Renal cortex interstitium (tissue), 11 donors: ENCODE data around the gene ITPRID1. TPM values are rescaled to one million over a fixed set of nuclear protein-coding genes. Genes with fewer than 3 reads are reported as not detected.
"Not testable (repeated sequence)": the region's sequence is repeated elsewhere in the genome, so short reads cannot be mapped to it uniquely, and the experiment has no call there.

Experiments used
- DNase-seq, 11 donors: peaks; one replicate each; pipeline ENCODE4 v3.0.0-alpha.2; 2013; ENCODE audit warnings: low read depth in 9 of 11, low spot score in 4 of 11; ENCODE audit errors: extremely low read depth in 1 of 11
- polyA plus RNA-seq, 3 donors: library from polyadenylated mRNA; unstranded; fragments of 120-200 nt; gene quantifications; one replicate each; pipeline ENCODE4 v1.2.1, GENCODE V29; 2013; ENCODE audit not compliant: insufficient read length in 3 of 3

Gene ITPRID1
- polyA plus RNA-seq, 3 donors = not detected

DNA sequence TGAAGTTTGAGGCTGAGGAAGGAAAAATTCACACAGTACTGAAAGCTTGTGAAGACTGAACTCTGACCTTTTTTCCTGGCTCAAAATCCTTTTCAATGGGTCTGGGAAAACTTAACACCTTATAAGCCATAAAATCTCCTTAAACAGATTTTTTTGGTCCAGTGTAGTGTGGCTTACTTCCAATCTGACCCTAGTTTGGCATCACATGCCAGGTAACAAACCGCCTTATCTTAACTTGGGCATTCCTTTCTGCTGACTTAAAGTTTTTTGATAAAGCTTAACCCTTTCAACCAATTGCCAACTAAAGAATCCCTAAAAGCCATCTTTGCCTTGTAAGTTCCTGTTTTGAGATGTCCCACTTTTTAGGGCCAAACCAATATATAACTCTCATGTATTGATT lies 13.2 kb upstream of the ITPRID1 start:
- DNase-seq = no peak

- DNase-seq = no peak
Observed at GRCh38 chr7:31508823-31509222, 5.1 kb upstream of the ITPRID1 start.

DNA sequence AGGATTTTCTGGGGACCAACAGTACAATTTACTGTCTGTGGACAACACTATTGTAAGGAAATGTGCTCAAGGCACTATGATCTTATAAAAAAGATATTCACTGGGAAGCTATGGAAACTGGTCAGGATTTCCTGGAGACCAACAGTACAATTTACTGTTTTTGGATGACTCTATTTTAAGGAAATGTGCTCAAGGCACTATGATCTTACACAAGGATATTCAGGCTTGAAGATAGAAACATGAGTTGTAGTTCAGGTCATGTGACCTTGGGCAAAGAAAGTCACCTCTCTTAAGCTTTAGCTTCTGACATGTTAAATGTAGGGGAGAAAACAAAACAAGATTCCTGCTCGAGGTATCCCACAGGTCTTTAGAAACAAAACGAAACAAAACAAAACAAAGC lies 1.7 kb upstream of the ITPRID1 start:
- no peak for DNase-seq

- DNase-seq = no peak
Observed at GRCh38 chr7:31516680-31517502, 3.0 kb downstream of the ITPRID1 start.

DNA sequence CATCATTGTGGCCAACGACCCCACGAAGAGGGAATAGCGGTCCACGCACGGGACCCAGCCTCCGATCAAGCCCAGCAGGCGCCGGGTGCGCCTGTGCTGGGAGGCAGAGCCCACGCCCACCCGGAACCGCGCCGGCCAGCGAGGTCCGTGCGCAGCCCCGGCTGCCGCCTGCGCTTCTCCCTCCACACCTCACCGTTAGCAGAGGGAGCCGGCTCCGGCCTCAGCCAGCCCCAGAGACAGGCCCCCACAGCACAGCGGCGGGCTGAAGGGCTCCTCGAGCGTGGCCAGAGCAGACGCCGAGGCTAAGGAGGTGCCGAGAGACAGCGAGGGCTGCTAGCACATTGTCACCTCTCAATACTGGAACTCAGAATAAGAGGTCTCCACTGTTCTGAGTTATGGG lies 3.6 kb downstream of the ITPRID1 start:
- DNase-seq = no peak

- no peak for DNase-seq
Observed at GRCh38 chr7:31518766-31519165, 4.9 kb downstream of the ITPRID1 start.

GRCh38 chr7:31521336-31522010 lies 7.6 kb downstream of the ITPRID1 start:
- DNase-seq = no peak

DNA sequence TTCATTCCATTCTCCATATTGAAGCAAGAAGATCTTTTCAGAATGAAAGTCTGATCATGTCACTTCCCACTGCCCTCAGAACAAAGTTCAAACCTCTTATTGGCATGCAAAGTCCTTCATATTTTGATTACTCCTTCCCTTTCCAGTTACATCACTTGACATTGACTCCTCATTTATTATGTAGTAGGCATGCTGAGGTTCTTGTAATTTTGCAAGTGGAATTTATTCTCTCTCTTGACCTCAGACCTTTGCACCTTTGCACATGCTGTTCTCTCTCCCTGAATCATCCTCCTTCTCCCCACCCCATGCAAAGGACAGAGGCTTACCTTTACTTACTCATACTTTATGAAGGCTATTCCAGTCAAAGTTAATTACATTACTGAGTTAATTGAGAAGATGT lies 13.0 kb downstream of the ITPRID1 start:
- DNase-seq = no peak

GRCh38 chr7:31529103-31529502 lies 15.2 kb downstream of the ITPRID1 start:
- no peak for DNase-seq

- DNase-seq = not testable (repeated sequence)
Observed at GRCh38 chr7:31540651-31541185, 26.8 kb downstream of the ITPRID1 start.

DNA sequence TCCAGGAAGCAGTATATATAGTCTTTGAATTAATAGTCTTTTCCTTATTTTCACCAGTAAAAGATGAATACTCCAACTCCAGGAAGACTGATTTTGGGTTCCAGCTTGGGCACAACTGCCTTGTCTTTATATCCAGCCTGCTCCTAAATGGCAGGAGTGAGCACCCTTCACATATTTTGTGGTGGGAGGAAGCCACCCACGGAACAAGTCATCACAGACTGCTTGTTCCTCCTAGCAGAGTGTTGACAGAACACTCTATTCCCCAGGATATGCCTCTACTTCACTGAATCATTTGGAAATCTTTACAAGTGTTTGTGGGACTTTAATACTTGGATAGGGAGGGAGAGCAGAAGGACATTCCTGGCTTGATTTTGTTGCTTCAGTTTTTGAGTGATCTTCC lies 31.7 kb downstream of the ITPRID1 start:
- no peak for DNase-seq

- no peak for DNase-seq
Observed at GRCh38 chr7:31549611-31550010, 35.7 kb downstream of the ITPRID1 start.

GRCh38 chr7:31550432-31550831 lies 36.5 kb downstream of the ITPRID1 start:
- DNase-seq = no peak

DNA sequence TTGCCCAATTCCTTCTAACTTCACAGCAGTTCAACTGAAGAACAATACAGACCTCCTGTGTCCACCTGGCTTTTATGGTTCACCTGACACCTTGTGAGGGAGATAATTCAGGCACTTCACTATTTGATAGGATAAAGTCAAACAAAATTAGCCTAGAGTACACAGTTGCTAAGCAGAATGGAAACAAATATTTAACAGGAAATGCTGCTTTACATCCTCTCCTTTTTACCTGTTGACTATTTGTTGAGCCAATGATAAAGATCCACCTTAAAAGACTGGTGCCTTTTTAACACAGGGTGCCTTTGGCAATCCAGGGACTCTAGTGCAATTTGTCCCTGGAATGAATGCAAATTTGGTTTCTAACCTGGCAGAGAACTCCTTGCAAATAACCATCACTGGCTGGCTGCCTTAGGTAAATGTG lies 39.8 kb downstream of the ITPRID1 start:
- DNase-seq = no peak

- DNase-seq = no peak
Observed at GRCh38 chr7:31562002-31562401, 48.1 kb downstream of the ITPRID1 start.

DNA sequence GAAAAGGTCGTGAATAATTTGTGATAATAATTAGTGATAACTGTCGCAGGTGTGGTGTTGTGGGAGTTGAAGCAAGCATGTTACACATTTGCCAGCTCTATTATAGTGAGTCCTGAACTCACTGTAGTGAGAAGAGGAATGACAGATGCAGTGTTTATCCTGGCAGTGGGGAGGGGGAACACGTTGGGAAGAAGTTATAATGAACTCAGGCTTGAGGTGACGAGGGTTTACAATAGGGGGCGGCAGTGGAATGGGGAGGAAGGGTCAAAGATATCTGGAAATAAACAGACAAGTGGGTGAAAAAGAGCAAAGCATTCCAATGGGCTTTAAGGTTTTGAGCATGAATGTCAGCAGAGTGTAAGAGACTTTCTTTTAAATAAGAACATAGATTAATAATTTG lies 49.6 kb downstream of the ITPRID1 start:
- no peak for DNase-seq

- no peak for DNase-seq
Observed at GRCh38 chr7:31563951-31564350, 50.1 kb downstream of the ITPRID1 start.

- no peak for DNase-seq
Observed at GRCh38 chr7:31564661-31565060, 50.8 kb downstream of the ITPRID1 start.

DNA sequence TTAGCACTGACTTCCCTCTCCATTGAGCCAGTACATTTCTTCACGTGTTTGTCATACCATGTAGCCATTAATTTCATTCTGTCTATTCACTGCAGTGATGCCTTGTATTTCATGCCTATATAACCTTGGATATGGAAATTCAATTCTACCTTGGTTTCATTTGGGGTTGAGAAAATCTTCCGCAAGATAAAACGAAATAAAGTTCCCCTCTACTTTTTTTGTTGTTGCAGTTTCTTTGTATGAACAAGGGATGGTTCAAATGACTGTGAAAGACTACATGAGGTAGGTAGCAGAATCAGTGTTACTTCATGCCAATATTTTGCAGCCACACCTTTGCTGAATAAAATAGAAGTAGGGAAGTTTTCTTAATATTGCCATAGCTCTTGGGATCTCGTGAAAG lies 55.6 kb downstream of the ITPRID1 start:
- no peak for DNase-seq

- DNase-seq = no peak
Observed at GRCh38 chr7:31583526-31583925, 69.6 kb downstream of the ITPRID1 start.
